ENCODE results near the gene CD84.
"Not testable (repeated sequence)": the region's sequence is repeated elsewhere in the genome, so short reads cannot be mapped to it uniquely, and the experiment has no call there.

Gene CD84

DNA sequence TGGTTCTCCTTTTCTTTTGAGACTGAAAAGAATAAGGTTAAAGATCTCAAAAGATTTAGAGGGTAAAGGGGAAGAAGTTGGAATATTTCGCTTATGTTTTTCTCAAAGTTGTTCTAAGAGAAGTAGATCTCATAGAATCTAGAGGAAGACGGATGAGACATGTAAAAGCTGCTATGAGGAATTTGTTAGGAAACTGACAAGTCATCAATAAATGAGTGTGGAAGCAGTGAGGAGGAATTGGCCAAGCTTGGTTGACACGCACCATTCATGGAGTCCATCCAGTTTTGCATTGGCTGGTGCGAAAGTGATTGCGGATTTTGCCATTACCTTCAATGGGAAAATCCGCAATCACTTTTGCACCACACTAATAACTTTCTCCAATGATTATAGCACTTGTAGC, 76.2 kb downstream of the CD84 start:
- DNase-seq (ENCODE audit: low read depth), result no peak

DNA sequence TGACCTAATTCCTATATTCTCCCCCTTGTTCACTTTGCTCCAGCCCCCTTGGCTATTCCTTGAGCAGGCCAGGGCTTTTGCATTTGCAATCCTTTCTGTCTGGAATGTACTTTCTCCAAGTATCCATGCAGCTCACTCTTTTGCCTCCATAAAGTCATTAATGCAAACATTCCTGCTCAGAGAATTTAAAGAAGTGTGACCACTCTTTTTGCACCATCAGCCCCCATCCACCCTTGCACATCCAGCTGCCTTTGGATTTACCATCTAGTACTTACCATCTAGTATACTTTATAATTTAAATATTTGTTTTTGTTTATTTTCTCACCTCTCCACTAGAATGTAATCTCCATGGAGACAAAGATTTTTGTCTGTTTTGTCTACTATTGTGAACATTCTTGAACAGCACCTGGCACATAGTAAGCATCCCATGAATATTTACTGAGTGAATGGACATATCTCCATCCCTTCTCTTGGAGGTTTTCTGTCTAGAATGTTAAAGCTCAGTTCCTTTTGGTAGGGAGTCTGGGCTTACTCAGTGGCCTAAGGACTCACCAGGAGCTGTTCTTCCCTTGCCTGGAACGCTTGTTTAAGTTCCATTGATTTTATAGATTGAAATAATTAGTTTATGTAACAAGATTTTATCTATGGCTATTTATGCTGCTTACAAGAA, 78.8 kb downstream of the CD84 start:
- no peak for DNase-seq (ENCODE audit: low read depth)

GRCh38 chr1:160499631-160500030, 79.7 kb downstream of the CD84 start:
- no peak for DNase-seq (ENCODE audit: low read depth)

DNA sequence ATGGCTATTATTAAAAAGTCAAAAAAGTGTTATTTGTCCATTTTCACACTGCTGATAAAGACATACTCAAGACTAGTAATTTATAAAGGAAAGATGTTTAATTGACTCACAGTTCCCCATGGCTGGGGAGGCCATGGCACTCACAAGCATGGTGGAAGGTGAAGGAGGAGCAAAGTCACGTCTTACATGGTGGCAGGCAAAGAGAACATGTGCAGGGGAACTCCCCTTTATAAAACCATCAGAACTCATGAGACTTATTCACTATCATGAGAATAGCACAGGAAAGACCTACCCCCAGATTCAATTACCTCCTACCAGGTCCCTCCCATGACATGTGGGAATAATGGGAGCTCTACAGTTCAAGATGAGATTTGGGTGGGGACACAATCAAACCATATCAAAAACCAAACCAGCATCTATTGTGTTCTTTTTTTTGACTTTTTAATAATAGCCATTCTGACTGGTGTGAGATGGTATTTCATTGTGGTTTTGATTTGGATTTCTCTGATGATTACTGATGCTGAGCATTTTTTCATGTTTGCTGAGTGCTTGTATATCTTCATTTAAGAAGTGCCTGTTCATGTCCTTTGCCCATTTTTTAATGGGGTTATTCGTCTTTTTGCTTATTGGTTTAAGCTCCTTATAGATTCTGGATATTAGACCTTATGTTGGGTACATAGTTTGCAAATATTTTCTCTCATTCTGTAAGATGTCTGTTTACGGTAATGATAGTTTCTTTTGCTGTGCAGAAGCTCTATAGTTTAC, 80.8 kb downstream of the CD84 start:
- DNase-seq (ENCODE audit: low read depth), result not testable (repeated sequence)

DNA sequence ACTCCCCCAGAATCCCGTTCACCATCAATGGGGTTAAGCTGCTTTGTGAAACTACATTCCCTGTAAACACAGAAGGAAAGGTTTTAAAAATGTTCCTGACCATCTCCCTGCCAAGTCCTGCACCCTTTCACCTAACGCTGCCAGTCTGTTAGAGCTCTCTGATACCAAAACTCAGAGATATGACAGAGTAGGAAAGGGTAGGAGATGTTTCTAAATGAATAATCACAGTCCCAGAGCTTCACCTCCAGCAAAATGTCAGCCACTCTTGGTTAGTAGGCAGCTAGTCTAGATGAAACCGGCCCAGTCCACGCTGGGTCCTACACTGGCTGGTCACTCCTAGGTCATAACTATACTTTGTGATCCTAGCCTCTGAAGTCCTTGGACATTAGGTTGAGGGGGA, 83.0 kb downstream of the CD84 start:
- no peak for DNase-seq (ENCODE audit: low read depth)

GRCh38 chr1:160494620-160495019, 84.7 kb downstream of the CD84 start:
- no peak for DNase-seq (ENCODE audit: low read depth)

- DNase-seq (ENCODE audit: low read depth), result no peak
Measured at GRCh38 chr1:160492617-160493016, 86.7 kb downstream of the CD84 start.

DNA sequence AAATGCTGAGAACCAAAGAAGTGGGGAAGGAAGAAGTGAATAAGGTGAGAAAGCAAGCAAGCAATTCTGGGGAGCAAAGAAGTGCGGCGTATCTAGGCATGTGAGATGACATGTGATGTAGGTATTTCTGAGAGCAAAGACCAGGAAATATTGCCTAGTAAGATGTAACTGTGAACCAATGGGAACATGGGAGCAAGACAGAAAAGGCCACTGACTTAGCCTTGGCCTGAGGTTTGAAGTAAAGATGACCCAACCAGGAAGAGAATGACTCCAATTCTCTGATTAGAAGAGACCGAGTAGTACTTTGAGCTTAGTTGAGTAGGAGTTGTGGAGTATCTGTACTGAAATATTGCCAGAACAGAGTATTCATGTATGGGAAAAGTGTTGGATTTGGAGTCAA, 87.3 kb downstream of the CD84 start:
- DNase-seq (ENCODE audit: low read depth), result no peak

Measured in stimulated activated CD8-positive, alpha-beta memory T cell treated with anti-CD3 and anti-CD28 coated beads, Interleukin-15, amount 100 ng/mL, for 1 hour (primary cell).